PFSK-1 (cell line): ENCODE measurements around the gene MRPL55.

ENCODE experiments used
- FOXP2 ChIP-seq: optimal IDR thresholded peaks from 2 replicates; pipeline ENCODE3; 2011; ENCODE audit warnings: borderline replicate concordance, control low read depth, inconsistent platforms; ENCODE audit not compliant: insufficient read depth; ENCODE audit errors: extremely low read length, extremely low read depth
- POLR2AphosphoS5 ChIP-seq: IDR thresholded peaks from 2 replicates; pipeline ENCODE4 v1.6.1; 2012; ENCODE audit warnings: low read depth, mild to moderate bottlenecking, control low read depth, low read length, moderate library complexity
- REST ChIP-seq, 2 experiments: IDR thresholded peaks; 2 replicates each; pipeline versions ENCODE4 v1.6.1 to v1.8.0; 2011 to 2012; ENCODE audit warnings: low read depth in 2 of 2, low read length in 2 of 2, control low read depth in 1 of 2, inconsistent platforms in 1 of 2, mild to moderate bottlenecking in 1 of 2, moderate library complexity in 1 of 2; ENCODE audit not compliant: insufficient read depth in 1 of 2
- SIN3A ChIP-seq: IDR thresholded peaks from 2 replicates; pipeline ENCODE4 v1.6.1; 2012; ENCODE audit warnings: mild to moderate bottlenecking, low read length, moderate library complexity, borderline replicate concordance; ENCODE audit not compliant: insufficient read depth
- TAF1 ChIP-seq: IDR thresholded peaks from 2 replicates; pipeline ENCODE4 v1.6.1; 2012; ENCODE audit warnings: low read length, control low read depth, borderline replicate concordance; ENCODE audit not compliant: insufficient read depth

Gene MRPL55

GRCh38 chr1:228061411-228062084 lies 47.6 kb downstream of the MRPL55 start:
- TF ChIP-seq SIN3A (no peak), POLR2AphosphoS5 (no peak), TAF1 (no peak), FOXP2 (no peak), REST (IDR thresholded peaks at IDR 0.05; ENCODE audit: insufficient read depth in 1 of 2, low read depth in 2 of 2, low read length in 2 of 2) (no peak)

GRCh38 chr1:228060458-228061190 lies 48.5 kb downstream of the MRPL55 start:
- TF ChIP-seq POLR2AphosphoS5 (no peak), SIN3A (no peak), TAF1 (no peak)

GRCh38 chr1:228059634-228060457 lies 49.3 kb downstream of the MRPL55 start:
- TF ChIP-seq REST (IDR thresholded peaks at IDR 0.05; ENCODE audit: insufficient read depth in 1 of 2, low read depth in 2 of 2, low read length in 2 of 2) (no peak), POLR2AphosphoS5 (no peak), FOXP2 (no peak), TAF1 (no peak), SIN3A (no peak)

GRCh38 chr1:228058949-228059633 lies 50.0 kb downstream of the MRPL55 start:
- TF ChIP-seq REST (IDR thresholded peaks at IDR 0.05; ENCODE audit: insufficient read depth in 1 of 2, low read depth in 2 of 2, low read length in 2 of 2), result no peak
- no peak for TF ChIP-seq TAF1
- no peak for TF ChIP-seq SIN3A
- no peak for TF ChIP-seq POLR2AphosphoS5
- TF ChIP-seq FOXP2, result no peak
